Measurements from ENCODE around the gene APOBEC3B. TPM values are rescaled to one million over a fixed set of nuclear protein-coding genes. Genes with fewer than 3 reads are reported as not detected.
A peak's percentile ranks its signal among the peaks of the same experiment; 100 is the strongest.

Gene APOBEC3B
- total and polyA plus RNA-seq, 9 of the 15 experiments (the other 6 are each of a cell fraction or from before 2014, with no cell fraction given): 5.9 to 166 (median 43.2) TPM

- TF ChIP-seq, protein P1, sequence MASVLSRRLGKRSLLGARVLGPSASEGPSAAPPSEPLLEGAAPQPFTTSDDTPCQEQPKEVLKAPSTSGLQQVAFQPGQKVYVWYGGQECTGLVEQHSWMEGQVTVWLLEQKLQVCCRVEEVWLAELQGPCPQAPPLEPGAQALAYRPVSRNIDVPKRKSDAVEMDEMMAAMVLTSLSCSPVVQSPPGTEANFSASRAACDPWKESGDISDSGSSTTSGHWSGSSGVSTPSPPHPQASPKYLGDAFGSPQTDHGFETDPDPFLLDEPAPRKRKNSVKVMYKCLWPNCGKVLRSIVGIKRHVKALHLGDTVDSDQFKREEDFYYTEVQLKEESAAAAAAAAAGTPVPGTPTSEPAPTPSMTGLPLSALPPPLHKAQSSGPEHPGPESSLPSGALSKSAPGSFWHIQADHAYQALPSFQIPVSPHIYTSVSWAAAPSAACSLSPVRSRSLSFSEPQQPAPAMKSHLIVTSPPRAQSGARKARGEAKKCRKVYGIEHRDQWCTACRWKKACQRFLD (CRISPR knock-in tag; IDR thresholded peaks at IDR 0.05): no peak
- TF ChIP-seq, protein P2, sequence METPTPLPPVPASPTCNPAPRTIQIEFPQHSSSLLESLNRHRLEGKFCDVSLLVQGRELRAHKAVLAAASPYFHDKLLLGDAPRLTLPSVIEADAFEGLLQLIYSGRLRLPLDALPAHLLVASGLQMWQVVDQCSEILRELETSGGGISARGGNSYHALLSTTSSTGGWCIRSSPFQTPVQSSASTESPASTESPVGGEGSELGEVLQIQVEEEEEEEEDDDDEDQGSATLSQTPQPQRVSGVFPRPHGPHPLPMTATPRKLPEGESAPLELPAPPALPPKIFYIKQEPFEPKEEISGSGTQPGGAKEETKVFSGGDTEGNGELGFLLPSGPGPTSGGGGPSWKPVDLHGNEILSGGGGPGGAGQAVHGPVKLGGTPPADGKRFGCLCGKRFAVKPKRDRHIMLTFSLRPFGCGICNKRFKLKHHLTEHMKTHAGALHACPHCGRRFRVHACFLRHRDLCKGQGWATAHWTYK (CRISPR knock-in tag; IDR thresholded peaks at IDR 0.05): no peak
- TF ChIP-seq SMAD3 (CRISPR knock-in tag; conservative IDR thresholded peaks at IDR 0.05) (no peak), TGIF2 (CRISPR knock-in tag; IDR thresholded peaks at IDR 0.05) (no peak), CEBPB (tag; IDR thresholded peaks at IDR 0.05) (no peak), RBM34 (IDR thresholded peaks at IDR 0.05; ENCODE audit: borderline replicate concordance, insufficient read depth, low read length) (no peak), SIN3B (IDR thresholded peaks at IDR 0.05; ENCODE audit: low read depth) (no peak), NFXL1 (CRISPR knock-in tag; IDR thresholded peaks at IDR 0.05) (no peak), ADNP (tag; IDR thresholded peaks at IDR 0.05) (no peak), USF1 (CRISPR knock-in tag; IDR thresholded peaks at IDR 0.05) (no peak), TAL1 (IDR thresholded peaks at IDR 0.05) (peak; percentile 73), ZNF212 (CRISPR knock-in tag; IDR thresholded peaks at IDR 0.05) (no peak)
- TF ChIP-seq, protein P3, sequence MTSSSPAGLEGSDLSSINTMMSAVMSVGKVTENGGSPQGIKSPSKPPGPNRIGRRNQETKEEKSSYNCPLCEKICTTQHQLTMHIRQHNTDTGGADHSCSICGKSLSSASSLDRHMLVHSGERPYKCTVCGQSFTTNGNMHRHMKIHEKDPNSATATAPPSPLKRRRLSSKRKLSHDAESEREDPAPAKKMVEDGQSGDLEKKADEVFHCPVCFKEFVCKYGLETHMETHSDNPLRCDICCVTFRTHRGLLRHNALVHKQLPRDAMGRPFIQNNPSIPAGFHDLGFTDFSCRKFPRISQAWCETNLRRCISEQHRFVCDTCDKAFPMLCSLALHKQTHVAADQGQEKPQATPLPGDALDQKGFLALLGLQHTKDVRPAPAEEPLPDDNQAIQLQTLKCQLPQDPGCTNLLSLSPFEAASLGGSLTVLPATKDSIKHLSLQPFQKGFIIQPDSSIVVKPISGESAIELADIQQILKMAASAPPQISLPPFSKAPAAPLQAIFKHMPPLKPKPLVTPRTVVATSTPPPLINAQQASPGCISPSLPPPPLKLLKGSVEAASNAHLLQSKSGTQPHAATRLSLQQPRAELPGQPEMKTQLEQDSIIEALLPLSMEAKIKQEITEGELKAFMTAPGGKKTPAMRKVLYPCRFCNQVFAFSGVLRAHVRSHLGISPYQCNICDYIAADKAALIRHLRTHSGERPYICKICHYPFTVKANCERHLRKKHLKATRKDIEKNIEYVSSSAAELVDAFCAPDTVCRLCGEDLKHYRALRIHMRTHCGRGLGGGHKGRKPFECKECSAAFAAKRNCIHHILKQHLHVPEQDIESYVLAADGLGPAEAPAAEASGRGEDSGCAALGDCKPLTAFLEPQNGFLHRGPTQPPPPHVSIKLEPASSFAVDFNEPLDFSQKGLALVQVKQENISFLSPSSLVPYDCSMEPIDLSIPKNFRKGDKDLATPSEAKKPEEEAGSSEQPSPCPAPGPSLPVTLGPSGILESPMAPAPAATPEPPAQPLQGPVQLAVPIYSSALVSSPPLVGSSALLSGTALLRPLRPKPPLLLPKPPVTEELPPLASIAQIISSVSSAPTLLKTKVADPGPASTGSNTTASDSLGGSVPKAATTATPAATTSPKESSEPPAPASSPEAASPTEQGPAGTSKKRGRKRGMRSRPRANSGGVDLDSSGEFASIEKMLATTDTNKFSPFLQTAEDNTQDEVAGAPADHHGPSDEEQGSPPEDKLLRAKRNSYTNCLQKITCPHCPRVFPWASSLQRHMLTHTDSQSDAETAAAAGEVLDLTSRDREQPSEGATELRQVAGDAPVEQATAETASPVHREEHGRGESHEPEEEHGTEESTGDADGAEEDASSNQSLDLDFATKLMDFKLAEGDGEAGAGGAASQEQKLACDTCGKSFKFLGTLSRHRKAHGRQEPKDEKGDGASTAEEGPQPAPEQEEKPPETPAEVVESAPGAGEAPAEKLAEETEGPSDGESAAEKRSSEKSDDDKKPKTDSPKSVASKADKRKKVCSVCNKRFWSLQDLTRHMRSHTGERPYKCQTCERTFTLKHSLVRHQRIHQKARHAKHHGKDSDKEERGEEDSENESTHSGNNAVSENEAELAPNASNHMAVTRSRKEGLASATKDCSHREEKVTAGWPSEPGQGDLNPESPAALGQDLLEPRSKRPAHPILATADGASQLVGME (CRISPR knock-in tag; IDR thresholded peaks at IDR 0.05): no peak
Observed at GRCh38 chr22:39013942-39014722, 32.0 kb downstream of the APOBEC3B start, which contains the start of gene APOBEC3C (continued).

Measured in K562 (cell line).